Measurements from ENCODE around the gene AQR. TPM values are rescaled to one million over a fixed set of nuclear protein-coding genes. Genes with fewer than 3 reads are reported as not detected.
"Not testable (repeated sequence)": the region's sequence is repeated elsewhere in the genome, so short reads cannot be mapped to it uniquely, and the experiment has no call there.

Gene AQR
- total RNA-seq, 4 donors from 2014 or later, result 14.7 to 29.4 (median 23.4) TPM

GRCh38 chr15:34812369-34812768 is 157.2 kb downstream of the AQR start:
- H3K36me3 ChIP-seq, result no peaks in the 10 kb centered on the region
- intact Hi-C loops (cut with DNase I), result no loop called here
- H3K9me3 ChIP-seq, result no peaks in the 10 kb centered on the region
- H3K4me3 ChIP-seq, result no peak overlapping the region
- no peak for DNase-seq
- 54 to 55% methylated on average over 1 of the region's 1 CpG for WGBS, 2 donors
- no peaks in the 10 kb centered on the region for H3K4me1 ChIP-seq
- no peak overlapping the region for H3K27ac ChIP-seq
- peaks cover 0 to 8% (median 0%) of the 10 kb centered on the region in 4 donors for H3K27me3 ChIP-seq
- TF ChIP-seq POLR2A (IDR thresholded peaks at IDR 0.05) (no peak), CTCF (IDR thresholded peaks at IDR 0.05) (no peak)

- no peaks in the 10 kb centered on the region for H3K36me3 ChIP-seq
- no peak for DNase-seq
- H3K27me3 ChIP-seq, result peaks cover 0 to 8% (median 0%) of the 10 kb centered on the region in 4 donors
- TF ChIP-seq POLR2A (IDR thresholded peaks at IDR 0.05), result no peak
- TF ChIP-seq CTCF (IDR thresholded peaks at IDR 0.05), result no peak
- H3K4me1 ChIP-seq, result no peaks in the 10 kb centered on the region
- H3K4me3 ChIP-seq, result no peak overlapping the region
- intact Hi-C loops (cut with DNase I), result no loop called here
- 53 to 73% methylated on average over 4 to 5 of the region's 5 CpGs for WGBS, 2 donors
- no peaks in the 10 kb centered on the region for H3K9me3 ChIP-seq
- peak overlapping the region in 1 of 4 donors; percentile 12 for H3K27ac ChIP-seq
Observed at GRCh38 chr15:34810443-34811129, 159.0 kb downstream of the AQR start.

GRCh38 chr15:34809186-34809585 is 160.4 kb downstream of the AQR start:
- Histone ChIP-seq H3K4me3 (no peak overlapping the region), H3K36me3 (no peaks in the 10 kb centered on the region), H3K27ac (no peak overlapping the region), H3K4me1 (no peaks in the 10 kb centered on the region), H3K9me3 (no peaks in the 10 kb centered on the region), H3K27me3 (peaks cover 0 to 16% (median 0%) of the 10 kb centered on the region in 4 donors)
- TF ChIP-seq CTCF (IDR thresholded peaks at IDR 0.05), result no peak
- no peak for TF ChIP-seq POLR2A (IDR thresholded peaks at IDR 0.05)
- intact Hi-C loops (cut with DNase I), result no loop called here
- WGBS, 2 donors, result 48 to 60% methylated on average over 3 of the region's 3 CpGs
- no peak for DNase-seq

GRCh38 chr15:34808016-34808415 is 161.5 kb downstream of the AQR start:
- Histone ChIP-seq H3K27ac (no peak overlapping the region), H3K27me3 (peaks cover 0 to 16% (median 0%) of the 10 kb centered on the region in 4 donors), H3K36me3 (no peaks in the 10 kb centered on the region), H3K4me1 (no peaks in the 10 kb centered on the region), H3K4me3 (no peak overlapping the region), H3K9me3 (no peaks in the 10 kb centered on the region)
- intact Hi-C loops (cut with DNase I), result no loop called here
- 83 to 89% methylated on average over 3 of the region's 3 CpGs for WGBS, 2 donors
- DNase-seq, result no peak
- TF ChIP-seq CTCF (IDR thresholded peaks at IDR 0.05) (no peak), POLR2A (IDR thresholded peaks at IDR 0.05) (no peak)

- H3K9me3 ChIP-seq; intact Hi-C loops (cut with DNase I); H3K4me3 ChIP-seq; H3K36me3 ChIP-seq; DNase-seq; H3K27ac ChIP-seq; H3K4me1 ChIP-seq: not testable (repeated sequence)
- peaks cover 0 to 13% (median 0%) of the 10 kb centered on the region in 4 donors for H3K27me3 ChIP-seq
- 71 to 74% methylated on average over 8 of the region's 8 CpGs for WGBS, 2 donors
Observed at GRCh38 chr15:34807241-34807640, 162.3 kb downstream of the AQR start.

Data from esophagus squamous epithelium (tissue), 5 donors.